HG03108 (cell line): ENCODE data around the gene HSPB8.

Experiments
- ATAC-seq: cut with Tn5 transposase; IDR thresholded peaks from one replicate; pipeline ENCODE4 v1.9.1; 2021; ENCODE audit warnings: moderate library complexity; ENCODE audit not compliant: unreplicated experiment

HSPB8 gene, protein sequence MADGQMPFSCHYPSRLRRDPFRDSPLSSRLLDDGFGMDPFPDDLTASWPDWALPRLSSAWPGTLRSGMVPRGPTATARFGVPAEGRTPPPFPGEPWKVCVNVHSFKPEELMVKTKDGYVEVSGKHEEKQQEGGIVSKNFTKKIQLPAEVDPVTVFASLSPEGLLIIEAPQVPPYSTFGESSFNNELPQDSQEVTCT

GRCh38 chr12:119178544-119179334, at the start of gene HSPB8:
Gene HSPB8 (plus strand): TSS chr12:119178931. CDS start chr12:119179313, 382 bp downstream.
- no peak for ATAC-seq

- ATAC-seq, result no peak
These were observed 48.8 kb upstream of the HSPB8 start for GRCh38 chr12:119129827-119130434.

- no peak for ATAC-seq
These were observed 48.2 kb upstream of the HSPB8 start for GRCh38 chr12:119130523-119130922.

DNA sequence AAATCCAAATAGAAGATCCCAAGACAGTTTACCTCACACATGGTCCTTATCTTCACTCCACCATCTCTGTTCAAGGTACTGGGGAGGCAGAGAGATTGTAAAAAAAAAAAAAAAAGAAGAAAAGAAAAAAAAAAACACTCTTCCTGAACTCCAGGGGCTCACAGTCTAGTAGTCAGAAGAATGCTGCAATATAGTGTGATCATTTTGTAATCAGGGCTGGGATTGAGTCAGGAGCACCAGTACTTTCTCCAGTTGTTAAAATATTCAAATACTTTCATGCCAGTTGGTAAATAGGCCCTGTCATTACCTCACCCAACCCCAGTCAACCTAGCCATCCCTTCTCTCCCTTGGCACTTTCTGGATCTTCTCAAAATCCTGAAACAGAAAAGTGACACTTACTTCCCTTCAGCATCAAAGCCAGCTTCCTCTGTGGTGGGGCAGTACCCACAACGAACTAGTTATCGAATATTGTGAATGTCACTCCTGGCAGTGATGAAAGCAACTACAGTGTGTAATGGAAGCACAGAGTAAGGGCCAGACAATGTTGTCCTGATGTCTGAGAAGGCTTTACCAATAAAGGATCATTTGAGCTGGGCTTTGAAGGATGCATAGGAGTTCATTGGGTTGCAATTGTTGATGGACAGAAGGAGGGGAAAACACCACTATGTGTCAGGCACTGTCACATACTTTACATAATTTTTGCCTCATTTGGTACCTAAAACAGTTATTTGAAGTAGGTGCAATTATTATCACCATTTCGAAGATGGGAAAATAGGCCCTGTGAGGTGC, 44.3 kb upstream of the HSPB8 start:
- ATAC-seq, result no peak

DNA sequence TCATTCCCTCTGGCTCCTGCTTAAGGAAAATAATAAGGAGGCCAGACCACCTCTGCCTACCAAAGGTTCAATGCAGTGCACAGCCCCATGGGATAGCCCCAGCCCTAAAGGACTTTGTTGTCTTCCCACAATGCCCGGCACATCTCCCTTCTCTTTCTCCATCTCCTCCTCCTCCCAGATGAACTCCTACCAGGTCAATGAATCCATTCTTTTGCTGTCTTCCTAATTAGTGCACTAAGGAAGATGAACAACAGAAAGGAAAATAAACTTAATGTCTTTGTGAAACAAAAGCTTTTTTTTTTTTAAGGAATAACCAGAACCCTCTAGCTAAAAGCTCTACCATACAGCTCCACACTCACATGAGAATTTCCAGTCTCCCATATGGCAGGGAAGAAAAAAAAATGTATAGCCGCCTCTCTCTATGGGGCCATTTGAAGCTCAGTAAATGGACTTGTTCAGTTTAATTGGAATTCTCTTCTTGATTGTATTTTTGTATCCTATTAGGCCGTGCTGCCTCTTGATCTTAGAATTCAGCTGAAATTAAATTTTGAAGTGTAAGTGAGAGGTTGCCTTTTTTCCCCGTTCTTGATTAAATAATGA, 41.8 kb upstream of the HSPB8 start:
- ATAC-seq, result no peak

DNA sequence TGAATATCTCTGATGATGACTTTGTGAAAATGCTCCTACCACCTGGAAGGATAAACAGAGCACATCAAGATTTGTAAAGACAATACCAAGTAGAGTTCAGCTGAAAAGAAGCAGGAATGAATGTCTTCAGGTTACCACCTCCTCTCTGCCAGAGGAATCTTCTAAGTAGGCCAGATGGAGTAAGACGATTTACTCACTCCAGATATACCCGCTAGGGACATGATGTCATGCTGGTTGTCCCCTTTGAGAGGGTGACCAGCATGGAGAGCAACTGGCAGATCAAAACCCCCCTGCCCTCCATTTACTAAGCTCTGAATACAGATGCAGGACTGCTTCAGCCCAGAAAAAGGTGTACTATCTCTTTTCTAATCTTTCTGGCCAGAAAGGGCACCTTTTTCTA, 39.3 kb upstream of the HSPB8 start:
- ATAC-seq, result no peak

- ATAC-seq, result no peak
These were observed 33.4 kb upstream of the HSPB8 start for GRCh38 chr12:119145367-119145766.

- ATAC-seq, result no peak
These were observed 30.8 kb upstream of the HSPB8 start for GRCh38 chr12:119147847-119148448.

DNA sequence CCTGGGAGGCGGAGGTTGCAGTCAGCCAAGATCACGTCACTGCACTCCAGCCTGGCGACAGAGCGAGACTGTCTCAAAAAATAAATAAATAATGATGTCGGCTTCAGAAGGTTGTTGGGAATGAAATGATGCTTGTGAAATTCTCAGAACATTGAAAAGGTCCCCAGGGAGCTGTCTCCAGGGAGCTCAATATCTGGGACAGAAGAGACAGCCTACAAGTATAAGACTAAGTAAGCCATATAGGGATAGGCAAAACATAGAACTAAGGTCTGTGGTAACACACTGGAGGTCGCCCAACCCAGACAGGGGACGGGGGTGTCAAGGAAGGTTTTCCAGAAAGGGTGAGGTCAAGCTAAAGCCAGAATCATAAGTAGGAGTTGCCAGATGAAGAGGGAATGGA, 29.5 kb upstream of the HSPB8 start:
- ATAC-seq, result no peak

DNA sequence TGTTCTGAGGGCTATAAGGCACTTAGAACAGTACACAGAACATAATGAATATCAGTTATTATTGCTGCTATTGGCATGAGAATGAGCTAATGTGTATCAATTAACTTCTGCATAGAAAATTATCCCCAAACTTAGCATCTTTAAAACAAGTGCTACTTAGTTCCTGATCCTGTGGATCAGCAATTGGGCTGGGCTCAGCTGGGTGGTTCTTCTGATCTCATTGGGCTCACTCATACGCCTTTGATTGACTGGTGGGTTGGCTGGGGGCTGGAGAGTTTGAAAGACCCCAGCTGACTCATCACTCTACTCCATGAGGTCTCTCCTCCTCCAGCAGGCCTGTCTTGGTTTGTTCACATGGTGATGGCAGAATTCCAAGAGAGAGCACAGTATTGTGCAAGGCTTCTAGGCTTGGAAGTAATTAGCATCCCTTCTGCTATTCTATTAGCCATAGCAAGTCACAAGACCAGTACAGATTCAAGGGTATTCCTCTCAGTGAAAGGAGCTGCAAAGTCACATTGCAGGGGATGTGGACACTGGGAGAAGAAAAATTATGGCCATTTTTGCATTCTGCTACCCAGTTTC, 27.2 kb upstream of the HSPB8 start:
- no peak for ATAC-seq

- no peak for ATAC-seq
These were observed 25.0 kb upstream of the HSPB8 start for GRCh38 chr12:119153477-119154434.

- ATAC-seq, result no peak
These were observed 24.3 kb upstream of the HSPB8 start for GRCh38 chr12:119154435-119154818.

DNA sequence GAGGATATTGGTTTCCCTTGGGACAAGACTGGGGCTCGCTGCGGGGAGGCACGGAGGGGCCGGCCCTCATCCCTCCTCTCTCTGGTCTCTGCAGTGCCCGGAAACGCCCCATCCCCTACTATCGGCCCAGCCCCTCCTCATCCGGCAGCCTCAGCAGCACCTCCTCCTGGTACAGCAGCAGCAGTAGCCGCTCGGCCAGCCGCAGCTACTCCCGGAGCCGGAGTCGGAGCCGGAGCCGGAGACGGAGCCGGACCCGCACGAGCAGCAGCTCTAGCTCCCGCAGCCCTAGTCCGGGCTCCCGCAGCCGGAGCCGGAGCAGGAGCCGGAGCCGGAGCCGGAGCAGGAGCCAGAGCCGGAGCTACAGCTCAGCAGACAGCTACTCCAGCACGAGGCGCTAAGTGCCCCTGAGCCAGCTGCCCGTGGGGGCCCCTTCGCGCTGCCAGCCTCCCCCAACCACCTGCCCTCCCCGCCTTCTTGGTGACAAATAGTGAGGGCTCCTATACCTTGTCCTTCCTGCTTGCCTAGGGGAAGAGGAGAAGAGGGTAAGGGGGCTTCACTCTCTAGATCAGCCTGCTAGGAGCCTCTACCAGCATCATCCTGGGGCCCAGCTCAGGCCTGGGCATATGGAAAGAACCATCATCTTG, 22.2 kb upstream of the HSPB8 start:
- ATAC-seq, result no peak

DNA sequence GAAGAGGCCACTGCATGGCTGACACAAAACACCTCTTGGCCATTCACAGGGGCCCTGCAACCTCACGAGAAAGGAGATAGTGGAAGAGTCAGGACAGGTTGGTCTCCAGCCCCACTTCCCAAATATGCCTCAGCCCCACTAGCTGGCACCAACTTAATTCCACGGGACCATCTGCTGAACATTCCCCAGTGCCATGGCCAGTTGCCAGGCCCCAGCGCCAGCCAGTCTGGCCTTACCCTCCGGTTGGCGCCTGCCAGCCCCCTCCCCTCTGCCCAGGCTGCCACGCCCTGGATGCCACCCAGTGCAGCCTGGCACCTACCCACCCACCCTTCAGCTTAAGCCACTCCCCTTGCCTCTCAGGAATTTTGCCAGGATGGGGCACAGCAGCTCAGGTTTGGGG, 21.2 kb upstream of the HSPB8 start:
- no peak for ATAC-seq

DNA sequence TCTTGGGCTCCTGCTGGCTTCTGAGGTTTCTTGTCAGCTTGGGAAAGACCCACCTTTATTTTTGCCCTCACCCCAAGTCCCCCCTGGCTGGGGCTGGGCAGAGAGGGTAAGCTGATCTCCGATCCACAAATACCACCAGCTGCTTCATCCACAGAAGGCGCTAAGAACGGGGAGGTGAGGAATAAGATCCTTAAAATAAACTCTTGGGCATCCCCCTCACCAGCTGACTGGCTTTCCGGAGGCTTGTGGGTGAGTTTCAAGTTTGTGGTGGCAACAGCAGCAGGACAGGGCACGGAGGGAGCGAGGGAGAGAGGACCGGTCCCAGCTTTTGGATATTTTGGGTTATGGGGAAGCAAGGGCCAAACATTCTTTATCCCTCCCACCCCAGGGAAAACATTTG, 20.8 kb upstream of the HSPB8 start:
- ATAC-seq, result no peak

DNA sequence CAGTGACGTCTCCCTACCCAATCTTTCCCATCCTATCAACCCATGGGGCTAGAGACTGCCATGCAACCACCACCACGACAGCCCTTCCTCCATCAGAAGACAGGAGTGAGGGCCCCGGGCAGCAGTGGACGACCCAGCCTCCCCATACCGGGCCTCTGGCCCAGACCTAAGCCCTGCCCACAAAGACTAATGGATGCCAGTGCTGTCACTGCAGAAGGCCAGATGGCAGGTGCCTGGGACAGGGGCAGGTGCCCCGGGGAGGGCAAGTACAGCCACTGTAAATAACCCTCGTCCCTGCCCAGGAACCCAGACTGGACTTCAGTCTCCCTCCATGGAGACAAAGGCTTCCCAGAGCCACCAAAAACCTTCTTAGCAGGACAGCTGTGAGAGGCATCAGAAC, 20.3 kb upstream of the HSPB8 start:
- ATAC-seq, result no peak

DNA sequence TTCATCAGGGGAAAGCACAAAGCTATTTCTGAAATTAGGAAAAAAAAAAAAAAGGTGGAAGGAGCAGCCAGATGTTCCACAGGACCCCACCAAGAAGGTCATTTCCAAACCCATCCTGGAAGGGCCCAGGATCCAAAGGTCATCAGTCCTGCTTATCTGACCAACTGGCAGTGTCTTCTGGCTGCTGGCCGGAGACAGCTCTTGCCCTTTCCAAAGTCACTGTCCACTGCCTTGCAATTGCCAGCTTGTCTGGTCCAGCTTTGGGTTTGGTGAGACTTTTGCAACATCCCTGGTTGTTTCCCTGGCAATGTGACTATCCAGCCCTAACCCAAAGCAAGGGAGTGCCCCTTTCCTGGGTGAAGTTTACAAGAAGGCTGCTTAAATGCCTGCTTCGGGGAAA, 18.9 kb upstream of the HSPB8 start:
- no peak for ATAC-seq

DNA sequence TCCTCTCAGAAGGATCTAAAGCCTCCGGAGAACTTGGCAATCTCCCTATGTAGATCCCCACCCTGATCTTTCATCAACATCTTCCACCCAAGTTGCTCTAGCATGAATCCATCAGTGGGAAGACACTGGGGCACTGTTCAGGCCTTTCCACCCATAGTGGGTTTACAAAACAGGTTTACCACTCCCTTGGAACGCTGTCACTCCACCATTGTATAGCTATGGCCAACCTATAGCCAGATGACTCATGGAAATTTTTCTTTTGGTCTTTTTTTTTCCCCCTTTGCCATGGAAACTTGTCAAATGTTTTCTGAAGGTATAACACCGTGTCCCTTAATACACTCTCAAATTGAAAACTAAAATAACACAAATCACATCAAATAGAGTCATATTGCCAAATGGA, 10.8 kb upstream of the HSPB8 start:
- no peak for ATAC-seq

- ATAC-seq, result no peak
These were observed 10.0 kb upstream of the HSPB8 start for GRCh38 chr12:119168721-119169120.
